ENCODE data around the gene PRR30.
A peak's percentile ranks its signal among the peaks of the same experiment; 100 is the strongest.
"Not testable (repeated sequence)": the region's sequence is repeated elsewhere in the genome, so short reads cannot be mapped to it uniquely, and the experiment has no call there.

Gene PRR30

GRCh38 chr2:27126252-27126710, 12.9 kb downstream of the PRR30 start:
- Histone ChIP-seq H3K36me3 (ENCODE audit: control insufficient read depth, insufficient read depth, low read length) (peaks cover 19% of the 10 kb centered on the region), H3K27ac (ENCODE audit: low read depth, low read length, severe bottlenecking) (no peak overlapping the region), H3K4me1 (ENCODE audit: control insufficient read depth, insufficient read depth, low read length, poor library complexity, severe bottlenecking) (no peaks in the 10 kb centered on the region), H3K9me3 (ENCODE audit: control insufficient read depth, low read length) (no peaks in the 10 kb centered on the region), H3K4me3 (ENCODE audit: extremely low read depth, insufficient read depth, low read length, poor library complexity, severe bottlenecking) (no peak overlapping the region)
- WGBS, 2 experiments (ENCODE audit: insufficient coverage in 2 of 2), result 57 to 73% methylated on average over 3 to 5 of the region's 5 CpGs

DNA sequence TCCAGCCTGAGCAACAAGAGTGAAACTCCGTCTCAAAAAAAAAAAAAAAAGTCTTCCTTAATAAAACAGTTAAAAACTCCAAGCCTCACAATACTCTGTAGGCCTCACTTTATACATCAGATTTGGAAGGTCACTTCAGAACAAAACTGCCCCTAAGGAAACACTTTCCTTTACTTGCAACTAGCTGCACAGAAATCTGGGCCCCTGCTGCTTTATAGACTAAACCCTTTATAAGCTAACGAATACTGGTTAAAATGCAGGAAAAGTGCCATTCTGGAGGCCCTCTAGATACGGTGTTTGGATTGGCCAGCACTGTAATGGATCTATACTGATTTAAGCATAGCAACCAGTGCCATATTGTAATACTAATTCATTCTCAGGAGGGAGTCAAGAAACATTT, 14.1 kb downstream of the PRR30 start:
- Histone ChIP-seq H3K36me3 (ENCODE audit: control insufficient read depth, insufficient read depth, low read length) (peaks cover 7% of the 10 kb centered on the region), H3K4me1 (ENCODE audit: control insufficient read depth, insufficient read depth, low read length, poor library complexity, severe bottlenecking) (no peaks in the 10 kb centered on the region), H3K27ac (ENCODE audit: low read depth, low read length, severe bottlenecking) (no peak overlapping the region), H3K9me3 (ENCODE audit: control insufficient read depth, low read length) (no peaks in the 10 kb centered on the region), H3K4me3 (ENCODE audit: extremely low read depth, insufficient read depth, low read length, poor library complexity, severe bottlenecking) (no peak overlapping the region)
- WGBS, 2 experiments (ENCODE audit: insufficient coverage in 2 of 2), result 90 to 100% methylated on average over 2 to 3 of the region's 3 CpGs

- H3K9me3 ChIP-seq (ENCODE audit: control insufficient read depth, low read length), result no peaks in the 10 kb centered on the region
- peak within 1 kb of the TSS; percentile 42 for H3K4me3 ChIP-seq (ENCODE audit: extremely low read depth, insufficient read depth, low read length, poor library complexity, severe bottlenecking)
- 14 to 16% methylated on average over 34 to 41 of the region's 47 CpGs for WGBS, 2 experiments (ENCODE audit: insufficient coverage in 2 of 2)
- no peaks in the 10 kb centered on the region for H3K36me3 ChIP-seq (ENCODE audit: control insufficient read depth, insufficient read depth, low read length)
- H3K27ac ChIP-seq (ENCODE audit: low read depth, low read length, severe bottlenecking), result no peak within 1 kb of the TSS
- H3K4me1 ChIP-seq (ENCODE audit: control insufficient read depth, insufficient read depth, low read length, poor library complexity, severe bottlenecking), result no peaks in the 10 kb centered on the region
Measured at GRCh38 chr2:27123302-27124150, 15.7 kb downstream of the PRR30 start, which contains the start of gene ABHD1. Gene ABHD1 (plus strand): TSS chr2:27123815. CDS start chr2:27123949, 134 bp downstream.

DNA sequence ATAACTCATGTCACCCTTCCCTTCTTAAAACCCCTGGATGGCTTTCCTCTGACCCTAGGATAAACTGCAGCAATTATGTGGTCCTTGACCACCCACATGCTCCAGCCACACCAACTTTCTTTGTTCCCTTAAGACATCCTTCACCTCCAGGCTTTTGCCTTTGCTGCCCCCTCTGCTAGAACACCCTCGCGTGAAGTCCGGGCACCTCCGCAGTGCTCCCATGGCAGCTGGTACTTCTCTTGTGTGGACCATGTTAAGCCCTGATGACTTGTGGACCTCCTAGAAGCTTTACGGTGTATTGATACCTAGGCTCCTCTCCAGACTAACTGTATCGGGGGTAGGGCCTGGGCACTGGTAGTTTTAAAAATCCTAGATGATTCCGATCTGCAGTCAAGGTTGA, 16.4 kb downstream of the PRR30 start:
- no peaks in the 10 kb centered on the region for H3K9me3 ChIP-seq (ENCODE audit: control insufficient read depth, low read length)
- H3K36me3 ChIP-seq (ENCODE audit: control insufficient read depth, insufficient read depth, low read length), result no peaks in the 10 kb centered on the region
- no peak overlapping the region for H3K4me3 ChIP-seq (ENCODE audit: extremely low read depth, insufficient read depth, low read length, poor library complexity, severe bottlenecking)
- no peak overlapping the region for H3K27ac ChIP-seq (ENCODE audit: low read depth, low read length, severe bottlenecking)
- 88 to 94% methylated on average over 6 to 7 of the region's 7 CpGs for WGBS, 2 experiments (ENCODE audit: insufficient coverage in 2 of 2)
- H3K4me1 ChIP-seq (ENCODE audit: control insufficient read depth, insufficient read depth, low read length, poor library complexity, severe bottlenecking), result no peaks in the 10 kb centered on the region

GRCh38 chr2:27121906-27122305, 17.3 kb downstream of the PRR30 start:
- WGBS, 2 experiments (ENCODE audit: insufficient coverage in 2 of 2), result 77 to 82% methylated on average over 2 of the region's 2 CpGs
- no peak overlapping the region for H3K4me3 ChIP-seq (ENCODE audit: extremely low read depth, insufficient read depth, low read length, poor library complexity, severe bottlenecking)
- H3K9me3 ChIP-seq (ENCODE audit: control insufficient read depth, low read length), result no peaks in the 10 kb centered on the region
- no peaks in the 10 kb centered on the region for H3K4me1 ChIP-seq (ENCODE audit: control insufficient read depth, insufficient read depth, low read length, poor library complexity, severe bottlenecking)
- H3K36me3 ChIP-seq (ENCODE audit: control insufficient read depth, insufficient read depth, low read length), result no peaks in the 10 kb centered on the region
- no peak overlapping the region for H3K27ac ChIP-seq (ENCODE audit: low read depth, low read length, severe bottlenecking)

DNA sequence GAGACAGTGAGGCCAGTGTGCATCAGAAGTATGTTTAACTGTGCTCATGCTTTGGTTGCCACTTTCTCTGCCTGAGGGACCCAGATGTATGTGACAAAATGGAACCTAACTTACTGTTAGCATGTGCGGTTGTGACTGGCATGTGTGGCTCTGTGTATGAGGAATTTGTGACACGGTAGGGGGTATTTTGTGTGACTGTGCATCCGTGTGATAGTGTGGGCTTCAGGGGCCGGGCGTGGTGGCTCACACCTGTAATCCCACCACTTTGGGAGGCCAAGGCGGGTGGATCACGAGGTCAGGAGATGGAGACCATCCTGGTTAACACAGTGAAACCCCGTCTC, 19.9 kb downstream of the PRR30 start:
- H3K4me1 ChIP-seq (ENCODE audit: control insufficient read depth, insufficient read depth, low read length, poor library complexity, severe bottlenecking); H3K36me3 ChIP-seq (ENCODE audit: control insufficient read depth, insufficient read depth, low read length); H3K27ac ChIP-seq (ENCODE audit: low read depth, low read length, severe bottlenecking); H3K9me3 ChIP-seq (ENCODE audit: control insufficient read depth, low read length): not testable (repeated sequence)
- peak overlapping the region; percentile 23 for H3K4me3 ChIP-seq (ENCODE audit: extremely low read depth, insufficient read depth, low read length, poor library complexity, severe bottlenecking)
- 92 to 98% methylated on average over 5 to 7 of the region's 8 CpGs for WGBS, 2 experiments (ENCODE audit: insufficient coverage in 2 of 2)

DNA sequence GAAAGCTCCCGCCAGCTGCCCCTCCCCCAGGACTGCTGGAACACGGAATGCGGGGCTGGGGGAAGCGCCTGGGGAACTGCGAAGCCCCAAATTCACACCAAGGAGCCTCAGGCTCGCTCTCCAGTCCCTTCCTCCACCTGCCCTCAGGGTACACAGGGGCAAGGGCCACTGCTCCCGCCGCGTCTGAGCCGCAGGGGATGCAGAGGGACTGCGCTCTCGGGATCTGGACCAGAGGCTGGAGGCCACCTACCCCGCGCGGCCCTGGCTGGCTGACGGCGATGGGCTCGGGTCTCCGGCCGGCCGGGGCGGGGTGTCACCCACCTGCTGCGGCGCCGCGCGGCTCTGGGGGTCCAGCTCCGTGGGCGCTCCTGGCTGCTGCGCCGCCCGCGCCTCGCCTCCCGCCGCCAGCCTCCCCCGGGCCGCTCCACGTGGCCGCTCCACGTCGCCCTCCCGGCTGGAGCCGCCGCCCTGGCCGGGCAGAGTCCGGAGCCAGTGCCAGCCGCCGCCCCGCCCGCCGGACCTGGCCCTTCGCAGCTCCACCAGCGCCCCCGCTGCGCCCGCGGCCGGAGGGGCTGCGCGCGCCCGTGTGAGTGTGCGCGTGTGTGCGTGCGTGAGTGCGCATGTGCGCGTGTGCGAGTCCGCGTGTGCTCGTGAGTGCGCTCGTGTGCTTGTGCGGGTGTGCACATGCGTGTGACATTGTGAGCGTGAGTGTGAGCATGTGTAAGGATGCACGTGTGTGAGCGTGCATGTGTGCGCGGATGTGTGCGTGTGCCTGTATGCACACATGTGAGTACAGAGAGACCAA, 20.5 kb downstream of the PRR30 start, which contains the start of gene CGREF1:
CGREF1 (minus strand) TSS at position 604 of the 805 bp plus-strand sequence. CDS start 14,762 bp downstream, outside the sequence.
- no peaks in the 10 kb centered on the region for H3K9me3 ChIP-seq (ENCODE audit: control insufficient read depth, low read length)
- peak within 1 kb of the TSS; percentile 23 for H3K4me3 ChIP-seq (ENCODE audit: extremely low read depth, insufficient read depth, low read length, poor library complexity, severe bottlenecking)
- H3K36me3 ChIP-seq (ENCODE audit: control insufficient read depth, insufficient read depth, low read length), result no peaks in the 10 kb centered on the region
- no peaks in the 10 kb centered on the region for H3K4me1 ChIP-seq (ENCODE audit: control insufficient read depth, insufficient read depth, low read length, poor library complexity, severe bottlenecking)
- WGBS, 2 experiments (ENCODE audit: insufficient coverage in 2 of 2), result 10 to 13% methylated on average over 70 to 73 of the region's 84 CpGs
- H3K27ac ChIP-seq (ENCODE audit: low read depth, low read length, severe bottlenecking), result no peak within 1 kb of the TSS

GRCh38 chr2:27117995-27118524, 21.1 kb downstream of the PRR30 start:
- H3K4me1 ChIP-seq (ENCODE audit: control insufficient read depth, insufficient read depth, low read length, poor library complexity, severe bottlenecking), result no peaks in the 10 kb centered on the region
- no peaks in the 10 kb centered on the region for H3K36me3 ChIP-seq (ENCODE audit: control insufficient read depth, insufficient read depth, low read length)
- no peaks in the 10 kb centered on the region for H3K9me3 ChIP-seq (ENCODE audit: control insufficient read depth, low read length)
- H3K27ac ChIP-seq (ENCODE audit: low read depth, low read length, severe bottlenecking), result no peak overlapping the region
- H3K4me3 ChIP-seq (ENCODE audit: extremely low read depth, insufficient read depth, low read length, poor library complexity, severe bottlenecking), result peak overlapping the region; percentile 23
- 20 to 24% methylated on average over 4 to 10 of the region's 14 CpGs for WGBS, 2 experiments (ENCODE audit: insufficient coverage in 2 of 2)

- H3K36me3 ChIP-seq (ENCODE audit: control insufficient read depth, insufficient read depth, low read length), result no peaks in the 10 kb centered on the region
- no peaks in the 10 kb centered on the region for H3K9me3 ChIP-seq (ENCODE audit: control insufficient read depth, low read length)
- H3K27ac ChIP-seq (ENCODE audit: low read depth, low read length, severe bottlenecking), result no peak overlapping the region
- H3K4me1 ChIP-seq (ENCODE audit: control insufficient read depth, insufficient read depth, low read length, poor library complexity, severe bottlenecking), result no peaks in the 10 kb centered on the region
- H3K4me3 ChIP-seq (ENCODE audit: extremely low read depth, insufficient read depth, low read length, poor library complexity, severe bottlenecking), result no peak overlapping the region
- 77 to 81% methylated on average over 2 of the region's 2 CpGs for WGBS, 2 experiments (ENCODE audit: insufficient coverage in 2 of 2)
Measured at GRCh38 chr2:27115519-27115918, 23.7 kb downstream of the PRR30 start.

DNA sequence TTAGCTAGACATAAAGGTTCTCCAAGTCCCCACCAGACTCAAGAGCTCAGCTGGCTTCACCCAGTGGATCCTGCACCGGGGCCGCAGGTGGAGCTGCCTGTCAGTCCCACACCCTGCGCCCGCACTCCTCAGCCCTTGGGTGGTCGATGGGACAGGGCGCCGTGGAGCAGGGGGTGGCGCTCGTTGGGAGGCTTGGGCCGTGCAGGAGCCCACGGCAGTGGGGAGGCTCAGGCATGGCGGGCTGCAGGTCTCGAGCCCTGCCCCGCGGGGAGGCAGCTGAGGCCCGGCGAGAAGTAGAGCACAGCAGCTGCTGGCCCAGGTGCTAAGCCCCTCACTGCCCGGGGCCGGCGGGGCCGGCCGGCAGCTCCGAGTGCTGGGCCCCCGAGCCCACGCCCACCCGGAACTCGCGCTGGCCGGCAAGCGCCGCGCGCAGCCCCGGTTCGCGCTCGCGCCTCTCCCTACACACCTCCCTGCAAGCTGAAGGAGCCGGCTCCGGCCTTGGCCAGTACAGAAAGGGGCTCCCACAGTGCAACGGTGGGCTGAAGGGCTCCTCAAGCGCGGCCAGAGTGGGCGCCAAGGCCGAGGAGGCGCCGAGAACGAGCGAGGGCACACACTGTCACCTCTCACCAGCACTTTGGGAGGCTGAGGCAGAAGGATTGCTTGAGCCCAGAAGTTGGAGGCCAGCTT, 27.7 kb downstream of the PRR30 start:
- not testable (repeated sequence) for H3K4me3 ChIP-seq (ENCODE audit: extremely low read depth, insufficient read depth, low read length, poor library complexity, severe bottlenecking); H3K27ac ChIP-seq (ENCODE audit: low read depth, low read length, severe bottlenecking); H3K36me3 ChIP-seq (ENCODE audit: control insufficient read depth, insufficient read depth, low read length); H3K9me3 ChIP-seq (ENCODE audit: control insufficient read depth, low read length); H3K4me1 ChIP-seq (ENCODE audit: control insufficient read depth, insufficient read depth, low read length, poor library complexity, severe bottlenecking)
- WGBS, 2 experiments (ENCODE audit: insufficient coverage in 2 of 2), result 95 to 96% methylated on average over 12 to 26 of the region's 49 CpGs

Measured in mesodermal cell (in vitro differentiated cells).